K562 (cell line): ENCODE data around the gene FAAH. TPM values are rescaled to one million over a fixed set of nuclear protein-coding genes. Genes with fewer than 3 reads are reported as not detected.

Source experiments
- ATF7 ChIP-seq: fragments of 450-650 bp; IDR thresholded peaks from 2 replicates; pipeline ENCODE4 v1.7.1; 2014; ENCODE audit warnings: mild to moderate bottlenecking, moderate library complexity
- HCFC1 ChIP-seq: IDR thresholded peaks from 2 replicates; pipeline ENCODE4 v1.6.1; 2012; ENCODE audit warnings: low read depth, low read length, improper control_type of control experiment
- NFYB ChIP-seq: IDR thresholded peaks from 2 replicates; pipeline ENCODE4 v1.6.1; 2011; ENCODE audit warnings: mild to moderate bottlenecking, moderate library complexity; ENCODE audit not compliant: insufficient read length; ENCODE audit errors: extremely low read depth
- XRCC4 ChIP-seq: IDR thresholded peaks from one replicate; pipeline ENCODE4 v1.6.1; 2011; ENCODE audit not compliant: insufficient read depth, insufficient read length; ENCODE audit errors: extremely low read depth
- YY1 ChIP-seq, 3 experiments: IDR thresholded peaks; 2 replicates each; pipeline ENCODE4 v1.6.1; 2011; ENCODE audit warnings: low read length in 2 of 3, mild to moderate bottlenecking in 2 of 3, moderate library complexity in 2 of 3, borderline replicate concordance in 1 of 3, control low read depth in 1 of 3, low read depth in 1 of 3; ENCODE audit not compliant: insufficient read depth in 3 of 3, insufficient replicate concordance in 2 of 3, control insufficient read depth in 1 of 3, insufficient read length in 1 of 3; ENCODE audit errors: extremely low read depth in 1 of 3
- ZNF239 ChIP-seq: fragments of 250-450 bp; sonication (Bioruptor Pico); IDR thresholded peaks from 2 replicates; pipeline ENCODE4 v1.4.0; 2020; ENCODE audit warnings: mild to moderate bottlenecking
- ZNF507 ChIP-seq: conservative IDR thresholded peaks from 2 replicates; pipeline ENCODE4 v1.6.1; 2017; ENCODE audit warnings: missing genetic modification characterization, missing compliant biosample characterization
- ZNF584 ChIP-seq: fragments of 200-800 bp; sonication (Bioruptor generic); IDR thresholded peaks from 2 replicates; pipeline ENCODE4 v1.6.1; 2016; ENCODE audit warnings: low read depth, mild to moderate bottlenecking, missing genetic modification characterization, missing compliant biosample characterization
- polyA plus RNA-seq, 8 experiments: library from polyadenylated mRNA; depleted of rRNA in 4 of 8; stranded (reverse) in 5 of 8; unstranded in 3 of 8; fragments of >200 nt; fragmentation: Nextera tagmentation in 2 of 8; fragmentation: Illumina TruSeq in 1 of 8; extraction: Ambion mirVana in 2 of 8; extraction: Trizol in 1 of 8; gene quantifications; 2 replicates each; pipeline versions ENCODE4 v1.2.1 to v1.2.3, GENCODE V29; 2011 to 2014; ENCODE audit warnings: inconsistent platforms in 1 of 8, missing spikeins in 1 of 8
- total RNA-seq, 7 experiments: library from RNA; depleted of rRNA in 6 of 7; stranded (reverse); fragments of >200 nt in 6 of 7; fragmentation: Illumina TruSeq in 2 of 7; extraction: Trizol in 2 of 7; gene quantifications; 2 replicates each; pipeline versions ENCODE4 v1.2.1 to v1.2.3, GENCODE V29; 2011 to 2021; ENCODE audit warnings: low replicate concordance in 1 of 7
- TF ChIP-seq, protein P1 (sequence below), 3 experiments: IDR thresholded peaks in 2 of 3; conservative IDR thresholded peaks in 1 of 3; 2 replicates each; pipeline ENCODE4 v1.5.1; 2011 to 2012; ENCODE audit warnings: low read length in 3 of 3, mild to moderate bottlenecking in 3 of 3, control low read depth in 2 of 3, improper control_type of control experiment in 1 of 3, inconsistent platforms in 1 of 3, low read depth in 1 of 3, mixed read lengths in 1 of 3, moderate library complexity in 1 of 3; ENCODE audit not compliant: insufficient read depth in 2 of 3
- TF ChIP-seq, protein P2 (sequence below): fragments of 250-450 bp; sonication (Bioruptor Pico); IDR thresholded peaks from 2 replicates; pipeline ENCODE4 v1.8.0; 2022; ENCODE audit warnings: inconsistent platforms, mild to moderate bottlenecking, moderate library complexity, borderline replicate concordance
- TF ChIP-seq, protein P3 (sequence below), 2 experiments: fragments of 450-650 bp in 1 of 2; sonication (generic) in 1 of 2; formaldehyde crosslinking in 1 of 2; IDR thresholded peaks in 1 of 2; conservative IDR thresholded peaks in 1 of 2; 2 replicates each; pipeline versions ENCODE4 v1.6.1 to v1.8.1; 2016 to 2023; ENCODE audit warnings: mild to moderate bottlenecking in 2 of 2, moderate library complexity in 2 of 2, inconsistent platforms in 1 of 2, missing genetic modification reagents in 1 of 2
- TF ChIP-seq, protein P4 (sequence below): IDR thresholded peaks from 2 replicates; pipeline ENCODE4 v1.6.1; 2011; ENCODE audit not compliant: insufficient read length; ENCODE audit errors: extremely low read depth
- TF ChIP-seq, protein P5 (sequence below): fragments of 150-350 bp; IDR thresholded peaks from 2 replicates; pipeline ENCODE4 v1.6.1; 2014; ENCODE audit warnings: low read depth, mild to moderate bottlenecking, low read length, borderline replicate concordance
- TF ChIP-seq, protein P6 (sequence below): fragments of 200-800 bp; sonication (Bioruptor generic); IDR thresholded peaks from 2 replicates; pipeline ENCODE4 v1.6.1; 2017; ENCODE audit warnings: missing genetic modification characterization, missing compliant biosample characterization

The FAAH gene
- total and polyA plus RNA-seq, 9 of the 15 experiments (the other 6 are each of a cell fraction or from before 2014, with no cell fraction given): 0.06 to 1.1 (median 0.32) TPM

DNA sequence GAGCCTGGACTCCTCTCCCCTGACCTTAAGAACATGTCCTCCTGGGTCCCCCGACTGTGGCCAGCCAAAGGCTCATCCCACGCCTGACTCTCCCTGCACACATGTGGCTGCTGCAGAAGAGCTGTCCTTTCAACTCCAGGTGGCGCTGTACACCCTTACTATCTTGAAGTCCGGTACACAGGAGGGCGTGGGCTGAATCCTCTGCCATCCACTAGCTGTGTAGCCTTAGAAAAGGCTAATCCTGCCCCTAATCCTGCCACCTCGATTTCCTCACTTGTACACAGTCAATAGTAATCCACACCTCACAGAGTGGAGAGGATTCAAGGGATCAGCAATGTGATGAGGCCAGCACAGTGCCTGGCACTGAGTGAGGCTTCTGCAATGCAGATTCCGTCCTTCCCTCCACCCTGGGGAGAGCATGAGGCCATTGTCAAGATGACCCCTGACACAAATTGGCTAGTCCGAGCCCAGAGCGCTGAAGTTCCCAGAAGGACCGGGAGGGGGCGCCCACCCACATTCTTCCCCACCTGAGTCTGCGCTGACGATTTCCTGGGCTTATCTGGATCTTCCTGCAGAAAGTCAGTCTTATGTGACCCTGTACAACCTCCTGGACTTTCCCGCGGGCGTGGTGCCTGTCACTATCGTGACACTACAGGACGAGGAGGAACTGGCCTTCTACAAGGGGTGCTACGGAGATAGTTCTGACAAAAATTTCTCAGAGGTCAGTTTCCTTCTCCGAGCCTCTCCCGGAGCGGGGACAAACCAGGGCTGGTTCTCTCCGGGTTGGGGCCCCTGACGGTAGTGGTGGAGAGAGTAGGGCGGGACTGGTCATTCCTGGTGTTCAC lies 48.4 kb downstream of the FAAH start (continued):
- TF ChIP-seq, protein P1, sequence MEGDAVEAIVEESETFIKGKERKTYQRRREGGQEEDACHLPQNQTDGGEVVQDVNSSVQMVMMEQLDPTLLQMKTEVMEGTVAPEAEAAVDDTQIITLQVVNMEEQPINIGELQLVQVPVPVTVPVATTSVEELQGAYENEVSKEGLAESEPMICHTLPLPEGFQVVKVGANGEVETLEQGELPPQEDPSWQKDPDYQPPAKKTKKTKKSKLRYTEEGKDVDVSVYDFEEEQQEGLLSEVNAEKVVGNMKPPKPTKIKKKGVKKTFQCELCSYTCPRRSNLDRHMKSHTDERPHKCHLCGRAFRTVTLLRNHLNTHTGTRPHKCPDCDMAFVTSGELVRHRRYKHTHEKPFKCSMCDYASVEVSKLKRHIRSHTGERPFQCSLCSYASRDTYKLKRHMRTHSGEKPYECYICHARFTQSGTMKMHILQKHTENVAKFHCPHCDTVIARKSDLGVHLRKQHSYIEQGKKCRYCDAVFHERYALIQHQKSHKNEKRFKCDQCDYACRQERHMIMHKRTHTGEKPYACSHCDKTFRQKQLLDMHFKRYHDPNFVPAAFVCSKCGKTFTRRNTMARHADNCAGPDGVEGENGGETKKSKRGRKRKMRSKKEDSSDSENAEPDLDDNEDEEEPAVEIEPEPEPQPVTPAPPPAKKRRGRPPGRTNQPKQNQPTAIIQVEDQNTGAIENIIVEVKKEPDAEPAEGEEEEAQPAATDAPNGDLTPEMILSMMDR (IDR thresholded peaks at IDR 0.05 in 2 of 3, conservative IDR thresholded peaks at IDR 0.05 in 1 of 3; ENCODE audit: insufficient read depth in 2 of 3, low read depth in 1 of 3, low read length in 3 of 3): peak; percentile 92 to 99 (median 97)
- TF ChIP-seq, protein P2, sequence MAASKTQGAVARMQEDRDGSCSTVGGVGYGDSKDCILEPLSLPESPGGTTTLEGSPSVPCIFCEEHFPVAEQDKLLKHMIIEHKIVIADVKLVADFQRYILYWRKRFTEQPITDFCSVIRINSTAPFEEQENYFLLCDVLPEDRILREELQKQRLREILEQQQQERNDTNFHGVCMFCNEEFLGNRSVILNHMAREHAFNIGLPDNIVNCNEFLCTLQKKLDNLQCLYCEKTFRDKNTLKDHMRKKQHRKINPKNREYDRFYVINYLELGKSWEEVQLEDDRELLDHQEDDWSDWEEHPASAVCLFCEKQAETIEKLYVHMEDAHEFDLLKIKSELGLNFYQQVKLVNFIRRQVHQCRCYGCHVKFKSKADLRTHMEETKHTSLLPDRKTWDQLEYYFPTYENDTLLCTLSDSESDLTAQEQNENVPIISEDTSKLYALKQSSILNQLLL (CRISPR knock-in tag): no peak
- TF ChIP-seq YY1 (IDR thresholded peaks at IDR 0.05; ENCODE audit: borderline replicate concordance in 1 of 3, control insufficient read depth in 1 of 3, extremely low read depth in 1 of 3, insufficient read depth in 3 of 3, insufficient read length in 1 of 3, insufficient replicate concordance in 2 of 3, low read depth in 1 of 3, low read length in 2 of 3) (peak; percentile 19 to 91 (median 79)), HCFC1 (peak; percentile 47), ZNF584 (no peak), NFYB (no peak), ZNF239 (CRISPR knock-in tag) (no peak), ATF7 (peak; percentile 95), XRCC4 (no peak), ZNF507 (no peak)
- TF ChIP-seq, protein P3, sequence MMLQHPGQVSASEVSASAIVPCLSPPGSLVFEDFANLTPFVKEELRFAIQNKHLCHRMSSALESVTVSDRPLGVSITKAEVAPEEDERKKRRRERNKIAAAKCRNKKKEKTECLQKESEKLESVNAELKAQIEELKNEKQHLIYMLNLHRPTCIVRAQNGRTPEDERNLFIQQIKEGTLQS (IDR thresholded peaks at IDR 0.05): peak; percentile 73
- TF ChIP-seq, protein P3 (CRISPR knock-in tag; conservative IDR thresholded peaks at IDR 0.05): peak; percentile 57; the same call in 1 of the 2 replicates
- TF ChIP-seq, protein P4, sequence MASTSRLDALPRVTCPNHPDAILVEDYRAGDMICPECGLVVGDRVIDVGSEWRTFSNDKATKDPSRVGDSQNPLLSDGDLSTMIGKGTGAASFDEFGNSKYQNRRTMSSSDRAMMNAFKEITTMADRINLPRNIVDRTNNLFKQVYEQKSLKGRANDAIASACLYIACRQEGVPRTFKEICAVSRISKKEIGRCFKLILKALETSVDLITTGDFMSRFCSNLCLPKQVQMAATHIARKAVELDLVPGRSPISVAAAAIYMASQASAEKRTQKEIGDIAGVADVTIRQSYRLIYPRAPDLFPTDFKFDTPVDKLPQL: no peak
- TF ChIP-seq, protein P5, sequence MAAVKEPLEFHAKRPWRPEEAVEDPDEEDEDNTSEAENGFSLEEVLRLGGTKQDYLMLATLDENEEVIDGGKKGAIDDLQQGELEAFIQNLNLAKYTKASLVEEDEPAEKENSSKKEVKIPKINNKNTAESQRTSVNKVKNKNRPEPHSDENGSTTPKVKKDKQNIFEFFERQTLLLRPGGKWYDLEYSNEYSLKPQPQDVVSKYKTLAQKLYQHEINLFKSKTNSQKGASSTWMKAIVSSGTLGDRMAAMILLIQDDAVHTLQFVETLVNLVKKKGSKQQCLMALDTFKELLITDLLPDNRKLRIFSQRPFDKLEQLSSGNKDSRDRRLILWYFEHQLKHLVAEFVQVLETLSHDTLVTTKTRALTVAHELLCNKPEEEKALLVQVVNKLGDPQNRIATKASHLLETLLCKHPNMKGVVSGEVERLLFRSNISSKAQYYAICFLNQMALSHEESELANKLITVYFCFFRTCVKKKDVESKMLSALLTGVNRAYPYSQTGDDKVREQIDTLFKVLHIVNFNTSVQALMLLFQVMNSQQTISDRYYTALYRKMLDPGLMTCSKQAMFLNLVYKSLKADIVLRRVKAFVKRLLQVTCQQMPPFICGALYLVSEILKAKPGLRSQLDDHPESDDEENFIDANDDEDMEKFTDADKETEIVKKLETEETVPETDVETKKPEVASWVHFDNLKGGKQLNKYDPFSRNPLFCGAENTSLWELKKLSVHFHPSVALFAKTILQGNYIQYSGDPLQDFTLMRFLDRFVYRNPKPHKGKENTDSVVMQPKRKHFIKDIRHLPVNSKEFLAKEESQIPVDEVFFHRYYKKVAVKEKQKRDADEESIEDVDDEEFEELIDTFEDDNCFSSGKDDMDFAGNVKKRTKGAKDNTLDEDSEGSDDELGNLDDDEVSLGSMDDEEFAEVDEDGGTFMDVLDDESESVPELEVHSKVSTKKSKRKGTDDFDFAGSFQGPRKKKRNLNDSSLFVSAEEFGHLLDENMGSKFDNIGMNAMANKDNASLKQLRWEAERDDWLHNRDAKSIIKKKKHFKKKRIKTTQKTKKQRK: no peak
- TF ChIP-seq, protein P6, sequence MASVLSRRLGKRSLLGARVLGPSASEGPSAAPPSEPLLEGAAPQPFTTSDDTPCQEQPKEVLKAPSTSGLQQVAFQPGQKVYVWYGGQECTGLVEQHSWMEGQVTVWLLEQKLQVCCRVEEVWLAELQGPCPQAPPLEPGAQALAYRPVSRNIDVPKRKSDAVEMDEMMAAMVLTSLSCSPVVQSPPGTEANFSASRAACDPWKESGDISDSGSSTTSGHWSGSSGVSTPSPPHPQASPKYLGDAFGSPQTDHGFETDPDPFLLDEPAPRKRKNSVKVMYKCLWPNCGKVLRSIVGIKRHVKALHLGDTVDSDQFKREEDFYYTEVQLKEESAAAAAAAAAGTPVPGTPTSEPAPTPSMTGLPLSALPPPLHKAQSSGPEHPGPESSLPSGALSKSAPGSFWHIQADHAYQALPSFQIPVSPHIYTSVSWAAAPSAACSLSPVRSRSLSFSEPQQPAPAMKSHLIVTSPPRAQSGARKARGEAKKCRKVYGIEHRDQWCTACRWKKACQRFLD: peak; percentile 77; the same call in 1 of the 2 replicates
